HepG2 (cell line): ENCODE results near the gene ZMYND19. TPM values are rescaled to one million over a fixed set of nuclear protein-coding genes. Genes with fewer than 3 reads are reported as not detected.

ENCODE experiments used
- ATAC-seq: fragments of 200-7000 bp; cut with Tn5 transposase; 3 replicates; pipeline ENCODE4 v1.9.1; 2020; ENCODE audit warnings: mild to moderate bottlenecking, moderate library complexity
- BruUV-seq: library from RNA; stranded (reverse); fragments of 400-500 nt; replicated peaks from 2 replicates; lab custom pipeline; 2021; lab: Mats Ljungman, UMichigan
- CTCF ChIA-PET: fragments of 300-600 bp; formaldehyde crosslinking; extraction: SDS; loops from one replicate; lab custom pipeline; 2021; ENCODE audit warnings: low total read pairs, inconsistent platforms, low intra/inter-chr PET ratio; lab: Yijun Ruan, JAX
- POLR2A ChIA-PET: fragments of 350-600 bp; sonication (Branson Sonifier 250); formaldehyde crosslinking; loops from one replicate; lab custom pipeline; 2020; ENCODE audit warnings: antibody characterized with exemption, inconsistent platforms; lab: Yijun Ruan, JAX
- DNase-seq: peaks from one replicate; pipeline ENCODE4 v3.0.0-alpha.2; 2015; ENCODE audit warnings: low spot score
- FAIRE-seq: peaks from 3 replicates; lab custom pipeline; 2011; peaks lifted over from hg19 to GRCh38; lab: Jason Lieb, UNC
- H2AFZ ChIP-seq: one replicate; pipeline ENCODE4 v1.6.1; 2011; ENCODE audit warnings: low read length, inconsistent platforms
- H3K27ac ChIP-seq: fragments of 300-600 bp; 3 replicates; pipeline ENCODE4 v1.8.0; 2011; ENCODE audit warnings: mixed run types, mild to moderate bottlenecking, mixed read lengths, low read length, inconsistent platforms; ENCODE audit not compliant: insufficient read depth; ENCODE audit errors: extremely low read length
- H3K27me3 ChIP-seq, 2 experiments: fragments of 200-600 bp in 1 of 2; 2 replicates in 1 of 2; 3 replicates in 1 of 2; pipeline versions ENCODE4 v1.6.0 to v1.8.0; 2011; ENCODE audit warnings: low read length in 2 of 2, mild to moderate bottlenecking in 2 of 2, moderate library complexity in 2 of 2, inconsistent platforms in 1 of 2; ENCODE audit not compliant: insufficient read depth in 2 of 2, control insufficient read depth in 1 of 2
- H3K36me3 ChIP-seq, 2 experiments: fragments of 200-600 bp in 1 of 2; replicated peaks in 1 of 2; 2 replicates in 1 of 2; 3 replicates in 1 of 2; pipeline versions ENCODE4 v1.5.1 to v1.8.0; 2011; ENCODE audit warnings: low read length in 2 of 2, inconsistent platforms in 1 of 2; ENCODE audit not compliant: insufficient read depth in 2 of 2, control insufficient read depth in 1 of 2
- H3K4me1 ChIP-seq: 2 replicates; pipeline ENCODE4 v1.5.1; 2012; ENCODE audit warnings: low read length, inconsistent platforms; ENCODE audit not compliant: insufficient read depth
- H3K4me2 ChIP-seq: 2 replicates; pipeline ENCODE4 v1.6.0; 2011; ENCODE audit warnings: low read depth, low read length, inconsistent platforms
- H3K4me3 ChIP-seq, 3 experiments: fragments of 200-600 bp in 1 of 3; sonication (generic), shearing (Covaris generic) in 1 of 3; replicated peaks in 1 of 3; 2 replicates each; pipeline ENCODE4 v1.5.1; 2011 to 2016; ENCODE audit warnings: low read length in 3 of 3, inconsistent platforms in 2 of 3, low read depth in 2 of 3, mild to moderate bottlenecking in 2 of 3, control low read depth in 1 of 3, mixed read lengths in 1 of 3; ENCODE audit not compliant: insufficient read depth in 1 of 3
- H3K79me2 ChIP-seq: one replicate; pipeline ENCODE4 v1.6.1; 2011; ENCODE audit warnings: low read length, inconsistent platforms; ENCODE audit not compliant: insufficient read depth
- H3K9ac ChIP-seq: 2 replicates; pipeline ENCODE4 v1.6.0; 2011; ENCODE audit warnings: mild to moderate bottlenecking, low read depth, low read length, inconsistent platforms; ENCODE audit not compliant: insufficient read depth
- H3K9me3 ChIP-seq: 2 replicates; pipeline ENCODE4 v1.5.1; 2012; ENCODE audit warnings: mild to moderate bottlenecking, low read length
- H4K20me1 ChIP-seq: 2 replicates; pipeline ENCODE4 v1.6.0; 2011; ENCODE audit warnings: inconsistent platforms, mild to moderate bottlenecking, low read length, moderate library complexity; ENCODE audit not compliant: insufficient read depth
- CTCF ChIP-seq: sonication (generic); formaldehyde crosslinking; IDR thresholded peaks from 2 replicates; pipeline ENCODE4 v1.5.0; 2020; ENCODE audit warnings: mild to moderate bottlenecking, missing genetic modification reagents, moderate library complexity
- E2F2 ChIP-seq: sonication (generic); formaldehyde crosslinking; IDR thresholded peaks from 2 replicates; pipeline ENCODE4 v1.4.0; 2020; ENCODE audit warnings: missing genetic modification reagents, borderline replicate concordance
- EEA1 ChIP-seq: sonication (generic); formaldehyde crosslinking; IDR thresholded peaks from 2 replicates; pipeline ENCODE4 v1.5.1; 2020; ENCODE audit warnings: mild to moderate bottlenecking, missing genetic modification reagents, borderline replicate concordance
- ELF3 ChIP-seq: IDR thresholded peaks from 2 replicates; pipeline ENCODE4 v1.6.1; 2016; ENCODE audit warnings: missing genetic modification reagents, missing compliant biosample characterization
- FOXM1 ChIP-seq: sonication (generic); formaldehyde crosslinking; IDR thresholded peaks from 2 replicates; pipeline ENCODE4 v1.5.0; 2020; ENCODE audit warnings: missing genetic modification reagents
- GTF3A ChIP-seq: sonication (generic); formaldehyde crosslinking; conservative IDR thresholded peaks from 2 replicates; pipeline ENCODE4 v1.4.0; 2020; ENCODE audit warnings: mild to moderate bottlenecking, missing genetic modification reagents
- NFIC ChIP-seq: IDR thresholded peaks from 2 replicates; pipeline ENCODE4 v1.6.1; 2012; ENCODE audit warnings: mild to moderate bottlenecking, low read length, inconsistent platforms
- NFYB ChIP-seq: sonication (generic); formaldehyde crosslinking; IDR thresholded peaks from 2 replicates; pipeline ENCODE4 v1.4.0; 2020; ENCODE audit warnings: missing genetic modification reagents
- REPIN1 ChIP-seq: sonication (generic); formaldehyde crosslinking; IDR thresholded peaks from 2 replicates; pipeline ENCODE4 v1.8.0; 2022; ENCODE audit warnings: missing genetic modification reagents, low read depth, mild to moderate bottlenecking, borderline replicate concordance
- TBX3 ChIP-seq: fragments of 450-650 bp; IDR thresholded peaks from 2 replicates; pipeline ENCODE4 v1.6.1; 2017; ENCODE audit warnings: antibody characterized with exemption, mild to moderate bottlenecking, inconsistent platforms, borderline replicate concordance
- ZNF337 ChIP-seq: sonication (generic); formaldehyde crosslinking; IDR thresholded peaks from 2 replicates; pipeline ENCODE4 v1.5.1; 2020; ENCODE audit warnings: missing genetic modification reagents, low read depth, mild to moderate bottlenecking, borderline replicate concordance
- ZNF441 ChIP-seq: sonication (generic); formaldehyde crosslinking; IDR thresholded peaks from 2 replicates; pipeline ENCODE4 v1.7.0; 2021; ENCODE audit warnings: missing genetic modification reagents, borderline replicate concordance
- ZNF7 ChIP-seq: IDR thresholded peaks from 2 replicates; pipeline ENCODE4 v1.6.1; 2016; ENCODE audit warnings: missing biosample characterization, missing genetic modification reagents
- ZSCAN21 ChIP-seq: sonication (generic); formaldehyde crosslinking; IDR thresholded peaks from 2 replicates; pipeline ENCODE4 v1.8.0; 2022; ENCODE audit warnings: mild to moderate bottlenecking, missing genetic modification reagents, moderate library complexity, borderline replicate concordance
- WGBS: methylation state at CpG from one replicate; pipeline ENCODE4 v1.1.6; 2017; ENCODE audit warnings: low lambda C conversion rate; 5-methylcytosine and 5-hydroxymethylcytosine counted together
- in situ Hi-C: cut with HindIII; loops from 2 replicates; pipeline ENCODE4 v1.10.0; 2017; ENCODE audit warnings: low pct_unique_long_range_greater_than_20kb; ENCODE audit not compliant: extremely low pct_ligation_motif_present
- intact Hi-C: fragments of 100-400 bp; cut with micrococcal nuclease; formaldehyde crosslinking; loops from one replicate; pipeline ENCODE4 v1.10.0; 2022; ENCODE audit not compliant: unreplicated experiment
- polyA plus RNA-seq, 8 experiments: library from polyadenylated mRNA; depleted of rRNA in 3 of 8; stranded (reverse) in 7 of 8; unstranded in 1 of 8; fragments of >200 nt; fragmentation: Illumina TruSeq in 4 of 8; extraction: Trizol in 4 of 8; gene quantifications; 2 replicates each; pipeline versions ENCODE4 v1.2.1 to v1.2.3, GENCODE V29; 2011 to 2016; ENCODE audit warnings: low read depth in 4 of 8, missing spikeins in 1 of 8, mixed read lengths in 1 of 8; ENCODE audit not compliant: insufficient read depth in 1 of 8
- total RNA-seq, 5 experiments: library from RNA; depleted of rRNA; stranded (reverse); fragments of >200 nt; fragmentation: Illumina TruSeq; extraction: Trizol; gene quantifications; 2 replicates each; pipeline ENCODE4 v1.2.3, GENCODE V29; 2016; ENCODE audit warnings: low read depth in 1 of 5

ZMYND19 gene
- total and polyA plus RNA-seq, 2 of the 13 experiments (the other 11 are each of a cell fraction or from before 2014, with no cell fraction given), result 21.3 to 38.7 TPM

- no peak overlapping the region for H3K27ac ChIP-seq
- no peak overlapping the region for H3K4me2 ChIP-seq
- no peak overlapping the region for H3K9ac ChIP-seq
- WGBS, result 93% methylated on average over 12 of the region's 12 CpGs
- intact Hi-C loops, result no loop called here
- BruUV-seq, result no TSS peak
- ATAC-seq, result no peak
- H3K36me3 ChIP-seq, result peaks cover 0 to 10% of the 10 kb centered on the region in 2 experiments; a peak in 3 of 5 replicates
- H3K79me2 ChIP-seq, result peaks cover 80% of the 10 kb centered on the region
- in situ Hi-C loops, result no loop called here
- FAIRE-seq, result no peak
- no peak for TF ChIP-seq ELF3 (CRISPR knock-in tag)
- no peak for TF ChIP-seq ZNF441
- no peak for TF ChIP-seq REPIN1
- no peak for TF ChIP-seq GTF3A
- TF ChIP-seq ZSCAN21 (CRISPR knock-in tag), result no peak
- H4K20me1 ChIP-seq, result peaks cover 15% of the 10 kb centered on the region; the same call in 1 of the 2 replicates
- H3K4me3 ChIP-seq, result no peak overlapping the region
- peaks cover 12% of the 10 kb centered on the region for H3K4me1 ChIP-seq
- no peak for DNase-seq
- no peaks in the 10 kb centered on the region for H3K9me3 ChIP-seq
- POLR2A ChIA-PET, result no interaction called here
- H2AFZ ChIP-seq, result no peak overlapping the region
- CTCF ChIA-PET, result no interaction called here
- no peaks in the 10 kb centered on the region for H3K27me3 ChIP-seq
Measured at GRCh38 chr9:137639303-137640051, 49.2 kb upstream of the ZMYND19 start.

GRCh38 chr9:137638680-137639079, 48.4 kb upstream of the ZMYND19 start:
- ATAC-seq (no peak), FAIRE-seq (no peak), DNase-seq (no peak)
- POLR2A ChIA-PET, result no interaction called here
- H3K36me3 ChIP-seq, result peaks cover 0 to 7% of the 10 kb centered on the region in 2 experiments; a peak in 3 of 5 replicates
- peaks cover 79% of the 10 kb centered on the region for H3K79me2 ChIP-seq
- no peak overlapping the region for H3K4me3 ChIP-seq
- H3K4me1 ChIP-seq, result peaks cover 12% of the 10 kb centered on the region
- WGBS, result 95% methylated on average over 6 of the region's 6 CpGs
- no peak overlapping the region for H2AFZ ChIP-seq
- no peaks in the 10 kb centered on the region for H3K27me3 ChIP-seq
- H3K9ac ChIP-seq, result no peak overlapping the region
- in situ Hi-C loops, result no loop called here
- no TSS peak for BruUV-seq
- no peak overlapping the region for H3K4me2 ChIP-seq
- no peak for TF ChIP-seq ZNF337 (CRISPR knock-in tag)
- no peak for TF ChIP-seq NFYB (CRISPR knock-in tag)
- TF ChIP-seq TBX3, result no peak
- no peak for TF ChIP-seq E2F2 (CRISPR knock-in tag)
- no peak for TF ChIP-seq FOXM1 (CRISPR knock-in tag)
- TF ChIP-seq CTCF (CRISPR knock-in tag), result no peak
- no peak for TF ChIP-seq EEA1 (CRISPR knock-in tag)
- TF ChIP-seq ZNF7 (CRISPR knock-in tag), result no peak
- TF ChIP-seq NFIC, result no peak
- intact Hi-C loops, result no loop called here
- CTCF ChIA-PET, result no interaction called here
- H3K9me3 ChIP-seq, result no peaks in the 10 kb centered on the region
- no peak overlapping the region for H3K27ac ChIP-seq
- peaks cover 11% of the 10 kb centered on the region; the same call in 1 of the 2 replicates for H4K20me1 ChIP-seq
